Activated naive CD8-positive, alpha-beta T cell treated with anti-CD3 and anti-CD28 coated beads, Interleukin-2, amount 50 U/mL, for 16 hours (primary cell): Measurements from ENCODE around the gene MCTP1.
"Not testable (repeated sequence)": the region's sequence is repeated elsewhere in the genome, so short reads cannot be mapped to it uniquely, and the experiment has no call there.

Source experiments
- DNase-seq: peaks from one replicate; pipeline ENCODE4 v3.0.0-alpha.2; 2020; ENCODE audit warnings: low read depth, low spot score

MCTP1 gene

GRCh38 chr5:95181644-95182043 lies 103.2 kb downstream of the MCTP1 start:
- no peak for DNase-seq

- no peak for DNase-seq
These were observed 106.7 kb downstream of the MCTP1 start for GRCh38 chr5:95178046-95178651.

GRCh38 chr5:95177456-95177855 lies 107.4 kb downstream of the MCTP1 start:
- DNase-seq, result no peak

GRCh38 chr5:95175106-95175505 lies 109.8 kb downstream of the MCTP1 start:
- DNase-seq, result no peak

GRCh38 chr5:95172659-95173058 lies 112.2 kb downstream of the MCTP1 start:
- DNase-seq, result no peak

- DNase-seq, result no peak
These were observed 120.0 kb downstream of the MCTP1 start for GRCh38 chr5:95164861-95165260.

GRCh38 chr5:95163079-95163478 lies 121.8 kb downstream of the MCTP1 start:
- no peak for DNase-seq

- no peak for DNase-seq
These were observed 122.5 kb downstream of the MCTP1 start for GRCh38 chr5:95162231-95162992.

- no peak for DNase-seq
These were observed 125.3 kb downstream of the MCTP1 start for GRCh38 chr5:95159603-95160002.

GRCh38 chr5:95155888-95156287 lies 129.0 kb downstream of the MCTP1 start:
- no peak for DNase-seq

- DNase-seq, result no peak
These were observed 131.4 kb downstream of the MCTP1 start for GRCh38 chr5:95153511-95153910.

GRCh38 chr5:95152535-95152934 lies 132.4 kb downstream of the MCTP1 start:
- DNase-seq, result no peak

- DNase-seq, result no peak
These were observed 132.8 kb downstream of the MCTP1 start for GRCh38 chr5:95152131-95152530.

GRCh38 chr5:95151694-95152093 lies 133.2 kb downstream of the MCTP1 start:
- DNase-seq, result no peak

GRCh38 chr5:95149387-95149786 lies 135.5 kb downstream of the MCTP1 start:
- DNase-seq, result no peak

- no peak for DNase-seq
These were observed 136.4 kb downstream of the MCTP1 start for GRCh38 chr5:95148453-95148852.

GRCh38 chr5:95143858-95144257 lies 141.0 kb downstream of the MCTP1 start:
- not testable (repeated sequence) for DNase-seq

GRCh38 chr5:95142145-95142544 lies 142.7 kb downstream of the MCTP1 start:
- DNase-seq, result no peak

GRCh38 chr5:95141141-95141540 lies 143.8 kb downstream of the MCTP1 start:
- DNase-seq, result no peak

GRCh38 chr5:95134326-95134725 lies 150.6 kb downstream of the MCTP1 start:
- no peak for DNase-seq

- DNase-seq, result no peak
These were observed 152.8 kb downstream of the MCTP1 start for GRCh38 chr5:95132096-95132495.

- DNase-seq, result no peak
These were observed 154.0 kb downstream of the MCTP1 start for GRCh38 chr5:95130941-95131340.

GRCh38 chr5:95124731-95125130 lies 160.2 kb downstream of the MCTP1 start:
- DNase-seq, result no peak
